Gastrocnemius medialis (tissue), 4 donors: ENCODE results near the gene VPS26C.

ENCODE experiments used
- CTCF ChIP-seq, 5 experiments: fragments of 450-650 bp in 3 of 5; fragments of 200-600 bp in 2 of 5; sonication (generic) in 2 of 5; IDR thresholded peaks in 4 of 5; conservative IDR thresholded peaks in 1 of 5; 1 replicate in 4 of 5; 2 replicates in 1 of 5; pipeline ENCODE4 v1.5.1; 2016 to 2019; ENCODE audit warnings: antibody characterized with exemption in 5 of 5, mild to moderate bottlenecking in 3 of 5, moderate library complexity in 3 of 5
- POLR2A ChIP-seq, 2 donors: fragments of 450-650 bp; IDR thresholded peaks; one replicate each; pipeline ENCODE4 v1.6.1; 2017; ENCODE audit warnings: antibody characterized with exemption in 2 of 2, mild to moderate bottlenecking in 2 of 2, moderate library complexity in 2 of 2

DNA sequence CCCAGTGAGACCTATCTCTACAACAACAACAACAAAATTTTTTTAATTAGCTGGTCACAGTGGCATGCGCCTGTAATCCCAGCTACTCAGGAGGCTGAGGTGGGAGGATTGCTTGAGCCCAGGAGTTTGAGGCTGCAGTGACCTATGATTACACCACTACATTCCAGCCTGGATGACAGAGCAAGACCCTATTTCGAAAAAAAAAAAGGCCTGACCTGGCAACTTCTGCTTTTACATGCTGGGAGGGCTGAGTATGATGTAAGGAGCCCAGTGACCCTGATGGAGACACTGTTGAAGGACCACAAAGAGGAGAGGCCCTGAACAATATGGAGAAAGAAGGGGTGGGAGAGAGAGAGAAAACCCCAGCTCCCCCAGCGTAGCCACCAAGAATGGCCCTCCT is 9.2 kb upstream of the VPS26C start:
- TF ChIP-seq CTCF (IDR thresholded peaks at IDR 0.05 in 4 of 5, conservative IDR thresholded peaks at IDR 0.05 in 1 of 5): no peak
- TF ChIP-seq POLR2A (IDR thresholded peaks at IDR 0.05): no peak
